H1 (cell line): ENCODE data around the gene TEAD3. TPM values are rescaled to one million over a fixed set of nuclear protein-coding genes. Genes with fewer than 3 reads are reported as not detected.

Experiments used
- CTCF ChIA-PET: fragments of 300-600 bp; sonication (Branson Sonifier 250); formaldehyde crosslinking; loops from one replicate; lab custom pipeline; 2021; ENCODE audit not compliant: partially characterized antibody; lab: Charles Lee
- POLR2A ChIA-PET: fragments of 300-600 bp; sonication (Branson Sonifier 250); formaldehyde crosslinking; loops from one replicate; lab custom pipeline; 2021; ENCODE audit warnings: inconsistent platforms; ENCODE audit not compliant: partially characterized antibody; lab: Charles Lee
- DNase-seq, 2 experiments: peaks; one replicate each; pipeline versions ENCODE4 v3.0.0 to v3.0.0-alpha.2; 2010 to 2022; ENCODE audit warnings: low spot score in 2 of 2, low read depth in 1 of 2, mixed read lengths in 1 of 2
- FAIRE-seq: peaks from 2 replicates; lab custom pipeline; 2011; peaks lifted over from hg19 to GRCh38; lab: Jason Lieb, UNC
- H2AFZ ChIP-seq: 2 replicates; pipeline ENCODE4 v1.8.1; 2012; ENCODE audit warnings: low read length, inconsistent platforms
- H2AK5ac ChIP-seq: 2 replicates; pipeline ENCODE4 v1.6.1; 2013; ENCODE audit warnings: low read depth, low read length
- H2BK120ac ChIP-seq: replicated peaks from 2 replicates; pipeline ENCODE3; 2013; ENCODE audit warnings: low read depth, low read length, inconsistent platforms
- H2BK12ac ChIP-seq: 2 replicates; pipeline ENCODE4 v1.6.1; 2013; ENCODE audit warnings: low read depth, low read length
- H2BK15ac ChIP-seq: 2 replicates; pipeline ENCODE4 v1.6.1; 2013; ENCODE audit warnings: low read length
- H2BK20ac ChIP-seq: 2 replicates; pipeline ENCODE4 v1.6.1; 2013; ENCODE audit warnings: low read length
- H2BK5ac ChIP-seq: 2 replicates; pipeline ENCODE4 v1.6.1; 2013; ENCODE audit warnings: low read depth, low read length
- H3K14ac ChIP-seq: 2 replicates; pipeline ENCODE4 v1.6.1; 2013; ENCODE audit warnings: inconsistent platforms; ENCODE audit not compliant: insufficient read length
- H3K18ac ChIP-seq: 2 replicates; pipeline ENCODE4 v1.6.1; 2013; ENCODE audit warnings: low read length; ENCODE audit errors: extremely low read depth
- H3K23ac ChIP-seq: 2 replicates; pipeline ENCODE4 v1.6.1; 2013; ENCODE audit warnings: inconsistent platforms; ENCODE audit not compliant: insufficient read length
- H3K23me2 ChIP-seq: 2 replicates; pipeline ENCODE4 v1.6.1; 2013; ENCODE audit warnings: low read depth, low read length
- H3K27ac ChIP-seq: 2 replicates; pipeline ENCODE4 v1.6.1; 2011; ENCODE audit warnings: low read depth, low read length, inconsistent platforms
- H3K27me3 ChIP-seq, 4 experiments: replicated peaks in 1 of 4; 1 replicate in 1 of 4; 2 replicates in 3 of 4; pipeline versions ENCODE4 v1.6.1 to v1.8.1; 2011 to 2013; ENCODE audit warnings: low read length in 3 of 4, mild to moderate bottlenecking in 3 of 4, inconsistent platforms in 2 of 4, mixed read lengths in 2 of 4, moderate library complexity in 1 of 4; ENCODE audit not compliant: control insufficient read depth in 3 of 4, insufficient read depth in 3 of 4; ENCODE audit errors: extremely low read depth in 1 of 4
- H3K36me3 ChIP-seq, 4 experiments: 2 replicates each; pipeline versions ENCODE4 v1.6.1 to v1.8.1; 2011 to 2013; ENCODE audit warnings: mild to moderate bottlenecking in 4 of 4, low read length in 3 of 4, moderate library complexity in 2 of 4, control low read depth in 1 of 4, inconsistent platforms in 1 of 4; ENCODE audit not compliant: insufficient read depth in 4 of 4, control insufficient read depth in 2 of 4
- H3K4ac ChIP-seq: replicated peaks from 2 replicates; pipeline ENCODE3; 2013; ENCODE audit warnings: low read length, low read depth, mixed read lengths, inconsistent platforms; ENCODE audit not compliant: insufficient read length
- H3K4me1 ChIP-seq, 4 experiments: replicated peaks in 1 of 4; 1 replicate in 1 of 4; 2 replicates in 3 of 4; pipeline versions ENCODE4 v1.6.1 to v1.8.1; 2011 to 2013; ENCODE audit warnings: low read length in 3 of 4, inconsistent platforms in 2 of 4, mixed read lengths in 1 of 4; ENCODE audit not compliant: insufficient read depth in 4 of 4, control insufficient read depth in 3 of 4
- H3K4me2 ChIP-seq, 2 experiments: 2 replicates each; pipeline versions ENCODE4 v1.6.1 to v1.8.1; 2011 to 2013; ENCODE audit warnings: low read depth in 2 of 2, low read length in 2 of 2, control low read depth in 1 of 2, inconsistent platforms in 1 of 2, mild to moderate bottlenecking in 1 of 2; ENCODE audit not compliant: insufficient read depth in 1 of 2
- H3K4me3 ChIP-seq, 4 experiments: fragments of 200-600, 300-600 bp in 1 of 4; sonication (generic), shearing (Covaris generic), sonication (Bioruptor Twin) in 1 of 4; 2 replicates each; pipeline versions ENCODE4 v1.5.1 to v1.8.1; 2011 to 2016; ENCODE audit warnings: low read length in 4 of 4, low read depth in 3 of 4, control low read depth in 2 of 4, inconsistent platforms in 2 of 4, mild to moderate bottlenecking in 2 of 4, mixed read lengths in 1 of 4, moderate library complexity in 1 of 4; ENCODE audit not compliant: insufficient read depth in 2 of 4; ENCODE audit errors: extremely low read depth in 1 of 4
- H3K56ac ChIP-seq: replicated peaks from 2 replicates; pipeline ENCODE3; 2013; ENCODE audit warnings: low read depth, mild to moderate bottlenecking, mixed read lengths, low read length, inconsistent platforms; ENCODE audit not compliant: insufficient read length
- H3K79me1 ChIP-seq: 2 replicates; pipeline ENCODE4 v1.6.1; 2013; ENCODE audit warnings: low read depth, low read length, control low read depth
- H3K79me2 ChIP-seq, 2 experiments: 2 replicates each; pipeline versions ENCODE4 v1.6.1 to v1.8.1; 2012 to 2013; ENCODE audit warnings: low read length in 2 of 2, mild to moderate bottlenecking in 2 of 2, inconsistent platforms in 1 of 2; ENCODE audit not compliant: insufficient read depth in 2 of 2, control insufficient read depth in 1 of 2
- H3K9ac ChIP-seq, 4 experiments: replicated peaks in 1 of 4; 1 replicate in 1 of 4; 2 replicates in 3 of 4; pipeline versions ENCODE4 v1.6.1 to v1.8.1; 2011 to 2013; ENCODE audit warnings: low read depth in 3 of 4, low read length in 3 of 4, control low read depth in 2 of 4, mild to moderate bottlenecking in 2 of 4, moderate library complexity in 2 of 4, inconsistent platforms in 1 of 4; ENCODE audit errors: extremely low read depth in 1 of 4
- H3K9me3 ChIP-seq, 2 experiments: 2 replicates each; pipeline versions ENCODE4 v1.6.1 to v1.8.1; 2012 to 2013; ENCODE audit warnings: mild to moderate bottlenecking in 2 of 2, moderate library complexity in 2 of 2, control low read depth in 1 of 2, inconsistent platforms in 1 of 2, low read depth in 1 of 2, low read length in 1 of 2, mixed read lengths in 1 of 2; ENCODE audit not compliant: insufficient read depth in 2 of 2
- H4K20me1 ChIP-seq, 2 experiments: replicated peaks in 1 of 2; 2 replicates each; pipeline versions ENCODE3 to v1.8.1; 2011 to 2013; ENCODE audit warnings: inconsistent platforms in 2 of 2, low read length in 2 of 2, mild to moderate bottlenecking in 1 of 2; ENCODE audit not compliant: insufficient read depth in 2 of 2, control insufficient read depth in 1 of 2
- H4K5ac ChIP-seq: 2 replicates; pipeline ENCODE4 v1.6.1; 2013; ENCODE audit warnings: low read length, low read depth, mixed read lengths, inconsistent platforms; ENCODE audit not compliant: insufficient read length
- H4K8ac ChIP-seq: 2 replicates; pipeline ENCODE4 v1.8.0; 2013; ENCODE audit warnings: mild to moderate bottlenecking, moderate library complexity, low read length, inconsistent platforms; ENCODE audit not compliant: insufficient read depth; ENCODE audit errors: extremely low read depth
- H4K91ac ChIP-seq: replicated peaks from 2 replicates; pipeline ENCODE3; 2013; ENCODE audit warnings: low read length, mixed read lengths, inconsistent platforms; ENCODE audit not compliant: insufficient read length
- CTBP2 ChIP-seq: IDR thresholded peaks from 2 replicates; pipeline ENCODE4 v1.7.0; 2011; ENCODE audit warnings: borderline replicate concordance, mild to moderate bottlenecking, moderate library complexity, mixed read lengths, low read length; ENCODE audit not compliant: insufficient read depth, insufficient read length
- CTCF ChIP-seq, 3 experiments: IDR thresholded peaks; 1 replicate in 2 of 3; 2 replicates in 1 of 3; pipeline versions ENCODE4 v1.5.1 to v1.6.1; 2011; ENCODE audit warnings: low read length in 3 of 3, mild to moderate bottlenecking in 3 of 3, inconsistent platforms in 2 of 3, low read depth in 1 of 3, moderate library complexity in 1 of 3; ENCODE audit not compliant: insufficient read depth in 1 of 3; ENCODE audit errors: control extremely low read depth in 1 of 3
- HDAC6 ChIP-seq: IDR thresholded peaks from one replicate; pipeline ENCODE4 v1.7.1; 2012; ENCODE audit warnings: low read depth, mild to moderate bottlenecking, inconsistent platforms, low read length, moderate library complexity
- KDM1A ChIP-seq: fragments of 200-600, 300-600 bp; sonication (generic); IDR thresholded peaks from 2 replicates; pipeline ENCODE4 v1.7.1; 2016; ENCODE audit warnings: mild to moderate bottlenecking, low read length, borderline replicate concordance
- POLR2A ChIP-seq, 2 experiments: IDR thresholded peaks; 1 replicate in 1 of 2; 2 replicates in 1 of 2; pipeline ENCODE4 v1.6.1; 2011; ENCODE audit warnings: low read depth in 2 of 2, low read length in 2 of 2, mild to moderate bottlenecking in 2 of 2; ENCODE audit errors: control extremely low read depth in 1 of 2
- RBBP5 ChIP-seq: IDR thresholded peaks from 2 replicates; pipeline ENCODE4 v1.7.1; 2012; ENCODE audit warnings: low read depth, mild to moderate bottlenecking, inconsistent platforms, low read length, moderate library complexity, borderline replicate concordance
- SIX5 ChIP-seq: IDR thresholded peaks from 2 replicates; pipeline ENCODE4 v1.6.1; 2011; ENCODE audit warnings: mild to moderate bottlenecking, low read depth, low read length
- SP1 ChIP-seq: IDR thresholded peaks from 2 replicates; pipeline ENCODE4 v1.6.1; 2011; ENCODE audit warnings: low read depth, low read length
- WGBS, 2 experiments: shearing (Covaris generic) in 1 of 2; methylation state at CpG; one replicate each; pipeline versions ENCODE4 v1.1.6 to v1.1.7; 2013 to 2015; ENCODE audit warnings: low lambda C conversion rate in 2 of 2, mixed read lengths in 2 of 2, inconsistent platforms in 1 of 2, low coverage in 1 of 2, missing lambda C conversion rate in 1 of 2; ENCODE audit not compliant: insufficient replicate concordance in 2 of 2, insufficient coverage in 1 of 2, insufficient read length in 1 of 2; ENCODE audit errors: extremely low coverage in 1 of 2, missing lambda C conversion rate in 1 of 2; 5-methylcytosine and 5-hydroxymethylcytosine counted together
- polyA plus RNA-seq, 7 experiments: library from polyadenylated mRNA; depleted of rRNA in 3 of 7; stranded (reverse) in 5 of 7; unstranded in 2 of 7; fragments of >200 nt in 5 of 7; fragments of 200-250 nt in 2 of 7; gene quantifications; 1 replicate in 5 of 7; 2 replicates in 1 of 7; 4 replicates in 1 of 7; pipeline versions ENCODE4 v1.2.1 to v1.2.3, GENCODE V29; 2011 to 2013; ENCODE audit warnings: missing spikeins in 2 of 7, mixed read lengths in 2 of 7
- total RNA-seq: library from RNA; stranded (reverse); fragmentation: NEBNext Ultra II Directional; extraction: Animal tissue kit (Norgen Biotek cat#: 25700); gene quantifications from 2 replicates; pipeline ENCODE4 v1.2.1, GENCODE V29; 2021

TEAD3 gene
- total and polyA plus RNA-seq, 2 of the 8 experiments (the other 6 are each of a cell fraction or from before 2014, with no cell fraction given): 20.1 to 28.7 TPM

GRCh38 chr6:35491558-35492257 lies 5.2 kb downstream of the TEAD3 start:
- H4K8ac ChIP-seq: peak overlapping the region; percentile 60; the same call in 1 of the 2 replicates
- H4K5ac ChIP-seq: no peak overlapping the region
- peaks cover 19% of the 10 kb centered on the region for H3K79me1 ChIP-seq
- 50% methylated on average over 3 of the region's 5 CpGs; no CpG with 5 or more reads in 1 of the 2 experiments for WGBS, 2 experiments
- no peaks in the 10 kb centered on the region for H3K36me3 ChIP-seq
- H2BK15ac ChIP-seq: peak overlapping the region; percentile 81; the same call in 1 of the 2 replicates
- peaks cover 3% of the 10 kb centered on the region for H3K23me2 ChIP-seq
- H3K79me2 ChIP-seq: peaks cover 0 to 51% of the 10 kb centered on the region in 2 experiments; a peak in 2 of 4 replicates
- peak overlapping the region; percentile 68 for H4K91ac ChIP-seq
- no peak overlapping the region; the same call in 1 of the 2 replicates for H3K27ac ChIP-seq
- H4K20me1 ChIP-seq: peaks cover 15 to 29% of the 10 kb centered on the region in 2 experiments
- H2BK20ac ChIP-seq: peak overlapping the region; percentile 72; the same call in 1 of the 2 replicates
- TF ChIP-seq CTBP2 (no peak), SIX5 (no peak), KDM1A (no peak), SP1 (peak; percentile 29; the same call in 1 of the 2 replicates), HDAC6 (no peak), CTCF (IDR thresholded peaks at IDR 0.05; ENCODE audit: control extremely low read depth in 1 of 3, insufficient read depth in 1 of 3, low read depth in 1 of 3, low read length in 3 of 3) (no peak), RBBP5 (0 out of 2 replicates have a peak, but pooled peaks have one; percentile 4), POLR2A (IDR thresholded peaks at IDR 0.05; ENCODE audit: control extremely low read depth in 1 of 2, low read depth in 2 of 2, low read length in 2 of 2) (peak in 1 of 2 experiments; percentile 74; a peak in 2 of 3 replicates)
- no peak overlapping the region for H2AFZ ChIP-seq
- DNase-seq: no peak
- peak overlapping the region; percentile 83 for H3K18ac ChIP-seq
- H2BK120ac ChIP-seq: peak overlapping the region; percentile 69
- no peak overlapping the region for H3K56ac ChIP-seq
- ChIA-PET CTCF (interaction anchor here (0.6 to 1.4 kb wide), 8 partner anchors 10 to 1634 kb away, joined by 3 to 7 read pairs (median 4); no protein-coding TSS in a partner anchor), POLR2A (interaction anchor here (0.6 to 37.6 kb wide), 6 partner anchors 2 to 1116 kb away, joined by 3 to 1319 read pairs (median 6); partner anchors contain the start of genes RPL10A and TEAD3)
- H2BK12ac ChIP-seq: peak overlapping the region; percentile 100
- H3K4me1 ChIP-seq: peaks cover 34 to 73% (median 61%) of the 10 kb centered on the region in 4 experiments
- H3K4me3 ChIP-seq: peak overlapping the region in 2 of 4 experiments; percentile 14 to 56; a peak in 3 of 8 replicates
- H3K23ac ChIP-seq: no peak overlapping the region
- peaks cover 0 to 5% (median 2%) of the 10 kb centered on the region in 4 experiments; a peak in 3 of 7 replicates for H3K27me3 ChIP-seq
- no peaks in the 10 kb centered on the region for H3K9me3 ChIP-seq
- H3K14ac ChIP-seq: no peak overlapping the region
- no peak for FAIRE-seq
- H3K9ac ChIP-seq: peak overlapping the region in 2 of 4 experiments; percentile 7 to 13; a peak in 2 of 7 replicates
- peak overlapping the region; percentile 85 to 96 for H3K4me2 ChIP-seq
- peak overlapping the region; percentile 84; the same call in 1 of the 2 replicates for H2AK5ac ChIP-seq
- H3K4ac ChIP-seq: peak overlapping the region; percentile 57
- H2BK5ac ChIP-seq: peak overlapping the region; percentile 99; the same call in 1 of the 2 replicates
